SK-N-SH treated with all-trans-retinoic acid at 6 μM for 48 hours (cell line): Measurements from ENCODE around the gene LYPD1.

Experiments
- ATAC-seq: fragments of 200-7000 bp; cut with Tn5 transposase; 3 replicates; pipeline ENCODE4 v1.9.1; 2020; ENCODE audit warnings: mild to moderate bottlenecking, moderate library complexity
- ARNTL ChIP-seq: fragments of 450-650 bp; formaldehyde crosslinking; IDR thresholded peaks from 2 replicates; pipeline ENCODE4 v1.5.0; 2020; ENCODE audit warnings: low read depth, mild to moderate bottlenecking, moderate library complexity, borderline replicate concordance
- BACH2 ChIP-seq: fragments of 250-450 bp; sonication (Bioruptor Pico); IDR thresholded peaks from 2 replicates; pipeline ENCODE4 v1.9.0; 2021; ENCODE audit warnings: mild to moderate bottlenecking, borderline replicate concordance
- ZNF565 ChIP-seq: fragments of 450-650 bp; formaldehyde crosslinking; conservative IDR thresholded peaks from 2 replicates; pipeline ENCODE4 v1.5.0; 2020; ENCODE audit warnings: low read depth, mild to moderate bottlenecking, moderate library complexity
- TF ChIP-seq, protein P1 (sequence below): fragments of 250-450 bp; sonication (Bioruptor Pico); IDR thresholded peaks from 2 replicates; pipeline ENCODE4 v1.5.0; 2020; ENCODE audit warnings: mild to moderate bottlenecking, moderate library complexity

LYPD1 gene

DNA sequence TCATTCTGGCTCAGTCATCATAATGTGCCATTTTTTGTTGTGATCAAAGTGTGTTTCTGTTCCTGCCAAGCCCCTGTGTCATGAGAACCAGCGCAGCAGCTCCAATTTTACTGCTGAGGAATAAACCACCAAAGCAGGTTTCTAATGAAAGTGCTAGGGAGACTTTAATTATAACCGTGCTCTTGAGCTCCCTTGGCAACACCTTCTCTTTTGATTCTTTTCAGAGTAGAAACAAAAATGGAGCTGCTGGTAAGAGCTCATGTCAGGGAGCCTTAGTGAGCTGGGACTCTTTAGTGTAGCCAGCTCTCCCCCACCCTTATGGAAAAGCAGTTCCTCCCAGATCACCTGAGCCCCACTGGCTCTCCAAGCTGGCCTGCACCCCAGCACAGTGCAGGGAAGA is 74.3 kb downstream of the LYPD1 start (continued):
- TF ChIP-seq, protein P1, sequence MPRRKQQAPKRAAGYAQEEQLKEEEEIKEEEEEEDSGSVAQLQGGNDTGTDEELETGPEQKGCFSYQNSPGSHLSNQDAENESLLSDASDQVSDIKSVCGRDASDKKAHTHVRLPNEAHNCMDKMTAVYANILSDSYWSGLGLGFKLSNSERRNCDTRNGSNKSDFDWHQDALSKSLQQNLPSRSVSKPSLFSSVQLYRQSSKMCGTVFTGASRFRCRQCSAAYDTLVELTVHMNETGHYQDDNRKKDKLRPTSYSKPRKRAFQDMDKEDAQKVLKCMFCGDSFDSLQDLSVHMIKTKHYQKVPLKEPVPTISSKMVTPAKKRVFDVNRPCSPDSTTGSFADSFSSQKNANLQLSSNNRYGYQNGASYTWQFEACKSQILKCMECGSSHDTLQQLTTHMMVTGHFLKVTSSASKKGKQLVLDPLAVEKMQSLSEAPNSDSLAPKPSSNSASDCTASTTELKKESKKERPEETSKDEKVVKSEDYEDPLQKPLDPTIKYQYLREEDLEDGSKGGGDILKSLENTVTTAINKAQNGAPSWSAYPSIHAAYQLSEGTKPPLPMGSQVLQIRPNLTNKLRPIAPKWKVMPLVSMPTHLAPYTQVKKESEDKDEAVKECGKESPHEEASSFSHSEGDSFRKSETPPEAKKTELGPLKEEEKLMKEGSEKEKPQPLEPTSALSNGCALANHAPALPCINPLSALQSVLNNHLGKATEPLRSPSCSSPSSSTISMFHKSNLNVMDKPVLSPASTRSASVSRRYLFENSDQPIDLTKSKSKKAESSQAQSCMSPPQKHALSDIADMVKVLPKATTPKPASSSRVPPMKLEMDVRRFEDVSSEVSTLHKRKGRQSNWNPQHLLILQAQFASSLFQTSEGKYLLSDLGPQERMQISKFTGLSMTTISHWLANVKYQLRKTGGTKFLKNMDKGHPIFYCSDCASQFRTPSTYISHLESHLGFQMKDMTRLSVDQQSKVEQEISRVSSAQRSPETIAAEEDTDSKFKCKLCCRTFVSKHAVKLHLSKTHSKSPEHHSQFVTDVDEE (CRISPR knock-in tag): no peak

GRCh38 chr2:132595186-132595585 is 74.8 kb downstream of the LYPD1 start:
- no peak for TF ChIP-seq BACH2 (CRISPR knock-in tag)
- no peak for TF ChIP-seq ARNTL (CRISPR knock-in tag)
- no peak for TF ChIP-seq ZNF565 (CRISPR knock-in tag)
- no peak for ATAC-seq
